ENCODE measurements around the gene PRKCA. TPM values are rescaled to one million over a fixed set of nuclear protein-coding genes. Genes with fewer than 3 reads are reported as not detected.

PRKCA gene
- total RNA-seq, 1 donor from 2014 or later, result 127 TPM

- no peak for DNase-seq (ENCODE audit: low spot score)
Observed at GRCh38 chr17:66574123-66574522, 271.7 kb downstream of the PRKCA start.

GRCh38 chr17:66576473-66576872, 274.1 kb downstream of the PRKCA start:
- DNase-seq (ENCODE audit: low spot score), result no peak

GRCh38 chr17:66577041-66577440, 274.6 kb downstream of the PRKCA start:
- no peak for DNase-seq (ENCODE audit: low spot score)

GRCh38 chr17:66578781-66579489, 276.5 kb downstream of the PRKCA start:
- DNase-seq (ENCODE audit: low spot score), result no peak

GRCh38 chr17:66579556-66579955, 277.1 kb downstream of the PRKCA start:
- no peak for DNase-seq (ENCODE audit: low spot score)

GRCh38 chr17:66580184-66580955, 278.0 kb downstream of the PRKCA start:
- DNase-seq (ENCODE audit: low spot score), result peak; percentile 57

- DNase-seq (ENCODE audit: low spot score), result peak; percentile 27
Observed at GRCh38 chr17:66580956-66581391, 278.6 kb downstream of the PRKCA start.

- no peak for DNase-seq (ENCODE audit: low spot score)
Observed at GRCh38 chr17:66582373-66583111, 280.1 kb downstream of the PRKCA start.

- no peak for DNase-seq (ENCODE audit: low spot score)
Observed at GRCh38 chr17:66583112-66583748, 280.8 kb downstream of the PRKCA start.

- no peak for DNase-seq (ENCODE audit: low spot score)
Observed at GRCh38 chr17:66584927-66585326, 282.5 kb downstream of the PRKCA start.

- no peak for DNase-seq (ENCODE audit: low spot score)
Observed at GRCh38 chr17:66585472-66585871, 283.1 kb downstream of the PRKCA start.

GRCh38 chr17:66589892-66590291, 287.5 kb downstream of the PRKCA start:
- no peak for DNase-seq (ENCODE audit: low spot score)

- no peak for DNase-seq (ENCODE audit: low spot score)
Observed at GRCh38 chr17:66593116-66593515, 290.7 kb downstream of the PRKCA start.

- DNase-seq (ENCODE audit: low spot score), result no peak
Observed at GRCh38 chr17:66595893-66596292, 293.5 kb downstream of the PRKCA start.

- DNase-seq (ENCODE audit: low spot score), result no peak
Observed at GRCh38 chr17:66602659-66603384, 300.4 kb downstream of the PRKCA start.

GRCh38 chr17:66604376-66604775, 302.0 kb downstream of the PRKCA start:
- no peak for DNase-seq (ENCODE audit: low spot score)

- DNase-seq (ENCODE audit: low spot score), result no peak
Observed at GRCh38 chr17:66605541-66605940, 303.1 kb downstream of the PRKCA start.

GRCh38 chr17:66610361-66611133, 308.1 kb downstream of the PRKCA start:
- no peak for DNase-seq (ENCODE audit: low spot score)

GRCh38 chr17:66611397-66611796, 309.0 kb downstream of the PRKCA start:
- no peak for DNase-seq (ENCODE audit: low spot score)

GRCh38 chr17:66612993-66613392, 310.6 kb downstream of the PRKCA start:
- DNase-seq (ENCODE audit: low spot score), result no peak

- no peak for DNase-seq (ENCODE audit: low spot score)
Observed at GRCh38 chr17:66614469-66614868, 312.1 kb downstream of the PRKCA start.
